H1 (cell line): ENCODE data around the gene CSNK2B. TPM values are rescaled to one million over a fixed set of nuclear protein-coding genes. Genes with fewer than 3 reads are reported as not detected.

Experiments
- CTCF ChIA-PET: fragments of 300-600 bp; sonication (Branson Sonifier 250); formaldehyde crosslinking; loops from one replicate; lab custom pipeline; 2021; ENCODE audit not compliant: partially characterized antibody; lab: Charles Lee
- POLR2A ChIA-PET: fragments of 300-600 bp; sonication (Branson Sonifier 250); formaldehyde crosslinking; loops from one replicate; lab custom pipeline; 2021; ENCODE audit warnings: inconsistent platforms; ENCODE audit not compliant: partially characterized antibody; lab: Charles Lee
- DNase-seq, 2 experiments: peaks; one replicate each; pipeline versions ENCODE4 v3.0.0 to v3.0.0-alpha.2; 2010 to 2022; ENCODE audit warnings: low spot score in 2 of 2, low read depth in 1 of 2, mixed read lengths in 1 of 2
- FAIRE-seq: peaks from 2 replicates; lab custom pipeline; 2011; peaks lifted over from hg19 to GRCh38; lab: Jason Lieb, UNC
- H2AFZ ChIP-seq: 2 replicates; pipeline ENCODE4 v1.8.1; 2012; ENCODE audit warnings: low read length, inconsistent platforms
- H2AK5ac ChIP-seq: 2 replicates; pipeline ENCODE4 v1.6.1; 2013; ENCODE audit warnings: low read depth, low read length
- H2BK120ac ChIP-seq: replicated peaks from 2 replicates; pipeline ENCODE3; 2013; ENCODE audit warnings: low read depth, low read length, inconsistent platforms
- H2BK12ac ChIP-seq: 2 replicates; pipeline ENCODE4 v1.6.1; 2013; ENCODE audit warnings: low read depth, low read length
- H2BK15ac ChIP-seq: 2 replicates; pipeline ENCODE4 v1.6.1; 2013; ENCODE audit warnings: low read length
- H2BK20ac ChIP-seq: 2 replicates; pipeline ENCODE4 v1.6.1; 2013; ENCODE audit warnings: low read length
- H2BK5ac ChIP-seq: 2 replicates; pipeline ENCODE4 v1.6.1; 2013; ENCODE audit warnings: low read depth, low read length
- H3K14ac ChIP-seq: 2 replicates; pipeline ENCODE4 v1.6.1; 2013; ENCODE audit warnings: inconsistent platforms; ENCODE audit not compliant: insufficient read length
- H3K18ac ChIP-seq: 2 replicates; pipeline ENCODE4 v1.6.1; 2013; ENCODE audit warnings: low read length; ENCODE audit errors: extremely low read depth
- H3K23ac ChIP-seq: 2 replicates; pipeline ENCODE4 v1.6.1; 2013; ENCODE audit warnings: inconsistent platforms; ENCODE audit not compliant: insufficient read length
- H3K23me2 ChIP-seq: 2 replicates; pipeline ENCODE4 v1.6.1; 2013; ENCODE audit warnings: low read depth, low read length
- H3K27ac ChIP-seq: 2 replicates; pipeline ENCODE4 v1.6.1; 2011; ENCODE audit warnings: low read depth, low read length, inconsistent platforms
- H3K27me3 ChIP-seq, 4 experiments: replicated peaks in 1 of 4; 1 replicate in 1 of 4; 2 replicates in 3 of 4; pipeline versions ENCODE4 v1.6.1 to v1.8.1; 2011 to 2013; ENCODE audit warnings: low read length in 3 of 4, mild to moderate bottlenecking in 3 of 4, inconsistent platforms in 2 of 4, mixed read lengths in 2 of 4, moderate library complexity in 1 of 4; ENCODE audit not compliant: control insufficient read depth in 3 of 4, insufficient read depth in 3 of 4; ENCODE audit errors: extremely low read depth in 1 of 4
- H3K36me3 ChIP-seq, 4 experiments: 2 replicates each; pipeline versions ENCODE4 v1.6.1 to v1.8.1; 2011 to 2013; ENCODE audit warnings: mild to moderate bottlenecking in 4 of 4, low read length in 3 of 4, moderate library complexity in 2 of 4, control low read depth in 1 of 4, inconsistent platforms in 1 of 4; ENCODE audit not compliant: insufficient read depth in 4 of 4, control insufficient read depth in 2 of 4
- H3K4ac ChIP-seq: replicated peaks from 2 replicates; pipeline ENCODE3; 2013; ENCODE audit warnings: low read length, low read depth, mixed read lengths, inconsistent platforms; ENCODE audit not compliant: insufficient read length
- H3K4me1 ChIP-seq, 4 experiments: replicated peaks in 1 of 4; 1 replicate in 1 of 4; 2 replicates in 3 of 4; pipeline versions ENCODE4 v1.6.1 to v1.8.1; 2011 to 2013; ENCODE audit warnings: low read length in 3 of 4, inconsistent platforms in 2 of 4, mixed read lengths in 1 of 4; ENCODE audit not compliant: insufficient read depth in 4 of 4, control insufficient read depth in 3 of 4
- H3K4me2 ChIP-seq, 2 experiments: 2 replicates each; pipeline versions ENCODE4 v1.6.1 to v1.8.1; 2011 to 2013; ENCODE audit warnings: low read depth in 2 of 2, low read length in 2 of 2, control low read depth in 1 of 2, inconsistent platforms in 1 of 2, mild to moderate bottlenecking in 1 of 2; ENCODE audit not compliant: insufficient read depth in 1 of 2
- H3K4me3 ChIP-seq, 4 experiments: fragments of 200-600, 300-600 bp in 1 of 4; sonication (generic), shearing (Covaris generic), sonication (Bioruptor Twin) in 1 of 4; 2 replicates each; pipeline versions ENCODE4 v1.5.1 to v1.8.1; 2011 to 2016; ENCODE audit warnings: low read length in 4 of 4, low read depth in 3 of 4, control low read depth in 2 of 4, inconsistent platforms in 2 of 4, mild to moderate bottlenecking in 2 of 4, mixed read lengths in 1 of 4, moderate library complexity in 1 of 4; ENCODE audit not compliant: insufficient read depth in 2 of 4; ENCODE audit errors: extremely low read depth in 1 of 4
- H3K56ac ChIP-seq: replicated peaks from 2 replicates; pipeline ENCODE3; 2013; ENCODE audit warnings: low read depth, mild to moderate bottlenecking, mixed read lengths, low read length, inconsistent platforms; ENCODE audit not compliant: insufficient read length
- H3K79me1 ChIP-seq: 2 replicates; pipeline ENCODE4 v1.6.1; 2013; ENCODE audit warnings: low read depth, low read length, control low read depth
- H3K79me2 ChIP-seq, 2 experiments: 2 replicates each; pipeline versions ENCODE4 v1.6.1 to v1.8.1; 2012 to 2013; ENCODE audit warnings: low read length in 2 of 2, mild to moderate bottlenecking in 2 of 2, inconsistent platforms in 1 of 2; ENCODE audit not compliant: insufficient read depth in 2 of 2, control insufficient read depth in 1 of 2
- H3K9ac ChIP-seq, 4 experiments: replicated peaks in 1 of 4; 1 replicate in 1 of 4; 2 replicates in 3 of 4; pipeline versions ENCODE4 v1.6.1 to v1.8.1; 2011 to 2013; ENCODE audit warnings: low read depth in 3 of 4, low read length in 3 of 4, control low read depth in 2 of 4, mild to moderate bottlenecking in 2 of 4, moderate library complexity in 2 of 4, inconsistent platforms in 1 of 4; ENCODE audit errors: extremely low read depth in 1 of 4
- H3K9me3 ChIP-seq, 2 experiments: 2 replicates each; pipeline versions ENCODE4 v1.6.1 to v1.8.1; 2012 to 2013; ENCODE audit warnings: mild to moderate bottlenecking in 2 of 2, moderate library complexity in 2 of 2, control low read depth in 1 of 2, inconsistent platforms in 1 of 2, low read depth in 1 of 2, low read length in 1 of 2, mixed read lengths in 1 of 2; ENCODE audit not compliant: insufficient read depth in 2 of 2
- H4K20me1 ChIP-seq, 2 experiments: replicated peaks in 1 of 2; 2 replicates each; pipeline versions ENCODE3 to v1.8.1; 2011 to 2013; ENCODE audit warnings: inconsistent platforms in 2 of 2, low read length in 2 of 2, mild to moderate bottlenecking in 1 of 2; ENCODE audit not compliant: insufficient read depth in 2 of 2, control insufficient read depth in 1 of 2
- H4K5ac ChIP-seq: 2 replicates; pipeline ENCODE4 v1.6.1; 2013; ENCODE audit warnings: low read length, low read depth, mixed read lengths, inconsistent platforms; ENCODE audit not compliant: insufficient read length
- H4K8ac ChIP-seq: 2 replicates; pipeline ENCODE4 v1.8.0; 2013; ENCODE audit warnings: mild to moderate bottlenecking, moderate library complexity, low read length, inconsistent platforms; ENCODE audit not compliant: insufficient read depth; ENCODE audit errors: extremely low read depth
- H4K91ac ChIP-seq: replicated peaks from 2 replicates; pipeline ENCODE3; 2013; ENCODE audit warnings: low read length, mixed read lengths, inconsistent platforms; ENCODE audit not compliant: insufficient read length
- KDM1A ChIP-seq: fragments of 200-600, 300-600 bp; sonication (generic); IDR thresholded peaks from 2 replicates; pipeline ENCODE4 v1.7.1; 2016; ENCODE audit warnings: mild to moderate bottlenecking, low read length, borderline replicate concordance
- RNF2 ChIP-seq: fragments of 200-900, 300-1000 bp; sonication (generic); IDR thresholded peaks from 2 replicates; pipeline ENCODE4 v1.7.1; 2016; ENCODE audit warnings: borderline replicate concordance, low read depth, mild to moderate bottlenecking, antibody characterized with exemption, low read length; ENCODE audit not compliant: poor library complexity, severe bottlenecking; ENCODE audit errors: missing control alignments
- WGBS, 2 experiments: shearing (Covaris generic) in 1 of 2; methylation state at CpG; one replicate each; pipeline versions ENCODE4 v1.1.6 to v1.1.7; 2013 to 2015; ENCODE audit warnings: low lambda C conversion rate in 2 of 2, mixed read lengths in 2 of 2, inconsistent platforms in 1 of 2, low coverage in 1 of 2, missing lambda C conversion rate in 1 of 2; ENCODE audit not compliant: insufficient replicate concordance in 2 of 2, insufficient coverage in 1 of 2, insufficient read length in 1 of 2; ENCODE audit errors: extremely low coverage in 1 of 2, missing lambda C conversion rate in 1 of 2; 5-methylcytosine and 5-hydroxymethylcytosine counted together
- polyA plus RNA-seq, 7 experiments: library from polyadenylated mRNA; depleted of rRNA in 3 of 7; stranded (reverse) in 5 of 7; unstranded in 2 of 7; fragments of >200 nt in 5 of 7; fragments of 200-250 nt in 2 of 7; gene quantifications; 1 replicate in 5 of 7; 2 replicates in 1 of 7; 4 replicates in 1 of 7; pipeline versions ENCODE4 v1.2.1 to v1.2.3, GENCODE V29; 2011 to 2013; ENCODE audit warnings: missing spikeins in 2 of 7, mixed read lengths in 2 of 7
- total RNA-seq: library from RNA; stranded (reverse); fragmentation: NEBNext Ultra II Directional; extraction: Animal tissue kit (Norgen Biotek cat#: 25700); gene quantifications from 2 replicates; pipeline ENCODE4 v1.2.1, GENCODE V29; 2021

Gene CSNK2B
- total and polyA plus RNA-seq, 2 of the 8 experiments (the other 6 are each of a cell fraction or from before 2014, with no cell fraction given) = 169 to 208 TPM

DNA sequence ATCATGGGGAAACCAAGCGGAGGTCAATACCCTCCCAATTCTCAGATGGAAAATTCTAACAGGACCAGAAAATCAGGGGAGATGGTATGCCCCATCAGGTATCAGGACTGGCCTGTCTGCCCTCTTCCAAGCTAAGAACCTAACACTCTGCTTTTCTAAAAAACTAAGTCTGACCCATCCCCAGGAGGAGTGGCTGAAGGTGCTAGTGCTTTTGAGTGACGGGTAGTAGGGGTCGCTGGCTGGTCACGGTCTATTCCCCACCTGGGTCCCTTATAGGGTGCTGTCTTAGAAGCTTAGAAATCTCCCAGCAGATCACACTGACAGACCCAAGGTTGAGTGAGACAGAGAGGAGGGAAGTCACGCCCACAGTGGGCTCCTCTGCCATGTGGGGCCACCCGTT lies 27.7 kb downstream of the CSNK2B start:
- 87% methylated on average over 6 of the region's 6 CpGs; no CpG with 5 or more reads in 1 of the 2 experiments for WGBS, 2 experiments

More for the DNA sequence above, 27.7 kb downstream of the CSNK2B start:
- TF ChIP-seq RNF2 (no peak), KDM1A (no peak)
- Histone ChIP-seq H3K23me2 (no peaks in the 10 kb centered on the region), H4K8ac (no peak overlapping the region), H2BK120ac (no peak overlapping the region), H3K4me2 (no peak overlapping the region), H4K20me1 (no peaks in the 10 kb centered on the region), H3K4ac (no peak overlapping the region), H3K14ac (no peak overlapping the region), H3K79me1 (no peaks in the 10 kb centered on the region), H2BK5ac (no peak overlapping the region), H2BK15ac (no peak overlapping the region), H3K18ac (no peak overlapping the region), H3K4me3 (no peak overlapping the region), H3K4me1 (no peaks in the 10 kb centered on the region), H2AFZ (no peak overlapping the region), H3K9ac (no peak overlapping the region), H3K27ac (no peak overlapping the region), H3K23ac (no peak overlapping the region), H4K91ac (no peak overlapping the region), H4K5ac (no peak overlapping the region), H2BK20ac (no peak overlapping the region), H3K79me2 (no peaks in the 10 kb centered on the region), H3K56ac (no peak overlapping the region), H2AK5ac (no peak overlapping the region), H3K27me3 (no peaks in the 10 kb centered on the region), H3K9me3 (no peaks in the 10 kb centered on the region), H2BK12ac (no peak overlapping the region), H3K36me3 (peaks cover 1 to 20% (median 14%) of the 10 kb centered on the region in 4 experiments; a peak in 5 of 8 replicates)
- ChIA-PET CTCF (interaction anchor here (0.7 to 2.5 kb wide), 12 partner anchors 14 to 259 kb away, joined by 3 to 10 read pairs (median 3); partner anchors contain the start of genes GPANK1 and VARS1), POLR2A (interaction anchor here (0.9 to 6.6 kb wide), 10 partner anchors 10 to 147 kb away, joined by 3 to 33 read pairs (median 4); partner anchors contain the start of genes ABHD16A, ATP6V1G2, BAG6 and C6orf47)
- no peak for DNase-seq
- FAIRE-seq = no peak
